GM21367 (cell line): ENCODE measurements around the gene FXR2.
"Not testable (repeated sequence)": the region's sequence is repeated elsewhere in the genome, so short reads cannot be mapped to it uniquely, and the experiment has no call there.

Experiments used
- ATAC-seq: cut with Tn5 transposase; IDR thresholded peaks from one replicate; pipeline ENCODE4 v1.9.1; 2021; ENCODE audit not compliant: unreplicated experiment

The FXR2 gene

GRCh38 chr17:7614425-7615264 lies at the start of gene FXR2:
Gene FXR2, minus strand, starts transcription at chr17:7614897. Its CDS starts 365 bp downstream, at chr17:7614532.
- ATAC-seq, result peak; percentile 64

GRCh38 chr17:7656958-7657609 lies 42.4 kb upstream of the FXR2 start:
- no peak for ATAC-seq

GRCh38 chr17:7655541-7655840 lies 40.8 kb upstream of the FXR2 start:
- ATAC-seq, result no peak

- no peak for ATAC-seq
These were observed 40.3 kb upstream of the FXR2 start for GRCh38 chr17:7654832-7655540.

GRCh38 chr17:7652388-7653356 lies 38.0 kb upstream of the FXR2 start:
- ATAC-seq, result no peak

- no peak for ATAC-seq
These were observed 37.1 kb upstream of the FXR2 start for GRCh38 chr17:7651665-7652387.

- no peak for ATAC-seq
These were observed 36.5 kb upstream of the FXR2 start for GRCh38 chr17:7651097-7651664.

- ATAC-seq, result no peak
These were observed 35.9 kb upstream of the FXR2 start, which contains the start of gene ATP1B2 for GRCh38 chr17:7650509-7651096. Gene ATP1B2, plus strand, starts transcription at chr17:7650926. Its CDS starts 593 bp downstream, at chr17:7651519.

GRCh38 chr17:7647018-7647417 lies 32.3 kb upstream of the FXR2 start:
- ATAC-seq, result no peak

GRCh38 chr17:7646457-7646856 lies 31.8 kb upstream of the FXR2 start:
- ATAC-seq, result no peak

- no peak for ATAC-seq
These were observed 30.1 kb upstream of the FXR2 start for GRCh38 chr17:7644775-7645174.

GRCh38 chr17:7641635-7642034 lies 26.9 kb upstream of the FXR2 start:
- ATAC-seq, result not testable (repeated sequence)

- ATAC-seq, result no peak
These were observed 26.1 kb upstream of the FXR2 start for GRCh38 chr17:7640783-7641182.

- ATAC-seq, result no peak
These were observed 21.5 kb upstream of the FXR2 start for GRCh38 chr17:7636163-7636562.

- ATAC-seq, result no peak
These were observed 19.7 kb upstream of the FXR2 start for GRCh38 chr17:7634384-7634783.

GRCh38 chr17:7633093-7633492 lies 18.4 kb upstream of the FXR2 start:
- ATAC-seq, result no peak

GRCh38 chr17:7632492-7632894 lies 17.8 kb upstream of the FXR2 start:
- ATAC-seq, result no peak

GRCh38 chr17:7631398-7632380 lies 17.0 kb upstream of the FXR2 start:
- ATAC-seq, result no peak
